Stimulated activated naive CD4-positive, alpha-beta T cell (primary cell): ENCODE results near the gene ALG10.
"Not testable (repeated sequence)": the region's sequence is repeated elsewhere in the genome, so short reads cannot be mapped to it uniquely, and the experiment has no call there.

Experiments
- DNase-seq, 6 experiments: peaks; one replicate each; lab custom pipeline; 2025; lab: John Stamatoyannopoulos, UW

ALG10 gene

GRCh38 chr12:34022079-34022830 lies at the start of gene ALG10:
Gene ALG10, plus strand, starts transcription at chr12:34022496. Its CDS starts 104 bp downstream, at chr12:34022600.
- DNase-seq, result peak; percentile 92 to 97 (median 96)

- DNase-seq, result not testable (repeated sequence)
These were observed 49.4 kb upstream of the ALG10 start for GRCh38 chr12:33972884-33973283.

- no peak for DNase-seq
These were observed 44.4 kb upstream of the ALG10 start for GRCh38 chr12:33977887-33978286.

GRCh38 chr12:33988197-33988805 lies 34.0 kb upstream of the ALG10 start:
- DNase-seq, result no peak

GRCh38 chr12:33988913-33989312 lies 33.4 kb upstream of the ALG10 start:
- no peak for DNase-seq

GRCh38 chr12:33994857-33995808 lies 27.2 kb upstream of the ALG10 start:
- no peak for DNase-seq

GRCh38 chr12:34008835-34009234 lies 13.5 kb upstream of the ALG10 start:
- DNase-seq, result not testable (repeated sequence)

GRCh38 chr12:34016361-34016760 lies 5.9 kb upstream of the ALG10 start:
- no peak for DNase-seq

GRCh38 chr12:34021071-34021470 lies 1.2 kb upstream of the ALG10 start:
- no peak for DNase-seq

GRCh38 chr12:34027661-34028060 lies 5.4 kb downstream of the ALG10 start:
- DNase-seq, result not testable (repeated sequence)

- DNase-seq, result no peak
These were observed 8.3 kb downstream of the ALG10 start for GRCh38 chr12:34030591-34030990.

GRCh38 chr12:34033628-34034296 lies 11.5 kb downstream of the ALG10 start:
- DNase-seq, result peak in 3 of 6 experiments; percentile 2 to 21 (median 12)

GRCh38 chr12:34038357-34038756 lies 16.1 kb downstream of the ALG10 start:
- DNase-seq, result not testable (repeated sequence)

GRCh38 chr12:34046570-34046969 lies 24.3 kb downstream of the ALG10 start:
- no peak for DNase-seq

GRCh38 chr12:34047855-34048254 lies 25.6 kb downstream of the ALG10 start:
- not testable (repeated sequence) for DNase-seq

- no peak for DNase-seq
These were observed 26.4 kb downstream of the ALG10 start for GRCh38 chr12:34048714-34049113.

GRCh38 chr12:34051486-34051885 lies 29.2 kb downstream of the ALG10 start:
- no peak for DNase-seq

GRCh38 chr12:34054938-34055337 lies 32.6 kb downstream of the ALG10 start:
- DNase-seq, result no peak
